Testis (tissue), 3 donors: ENCODE results near the gene HOXC9. TPM values are rescaled to one million over a fixed set of nuclear protein-coding genes. Genes with fewer than 3 reads are reported as not detected.

Experiments used
- DNase-seq: peaks from one replicate; pipeline ENCODE4 v3.0.0-alpha.2; 2019
- H3K27ac ChIP-seq, 2 donors: fragments of 200-600 bp; sonication (generic); one replicate each; pipeline ENCODE4 v1.5.1; 2019
- H3K27me3 ChIP-seq: fragments of 200-600 bp; sonication (generic); one replicate; pipeline ENCODE4 v1.5.1; 2019
- H3K36me3 ChIP-seq: fragments of 200-600 bp; sonication (generic); one replicate; pipeline ENCODE4 v1.5.1; 2017; ENCODE audit warnings: low read depth; ENCODE audit errors: missing control alignments
- H3K4me1 ChIP-seq: fragments of 200-600 bp; sonication (generic); one replicate; pipeline ENCODE4 v1.5.1; 2019
- H3K4me3 ChIP-seq, 2 donors: fragments of 200-600 bp; sonication (generic); one replicate each; pipeline ENCODE4 v1.5.1; 2017 to 2019
- H3K9me3 ChIP-seq: fragments of 200-600 bp; sonication (generic); one replicate; pipeline ENCODE4 v1.5.1; 2017
- CTCF ChIP-seq, 3 experiments: fragments of 450-650 bp in 2 of 3; fragments of 200-600 bp in 1 of 3; sonication (generic) in 1 of 3; IDR thresholded peaks; one replicate each; pipeline ENCODE4 v1.5.1; 2016 to 2019; ENCODE audit warnings: antibody characterized with exemption in 3 of 3, mild to moderate bottlenecking in 2 of 3, moderate library complexity in 1 of 3
- POLR2A ChIP-seq: fragments of 450-650 bp; IDR thresholded peaks from one replicate; pipeline ENCODE4 v1.6.1; 2017; ENCODE audit warnings: antibody characterized with exemption, mild to moderate bottlenecking, moderate library complexity
- WGBS, 2 donors: methylation state at CpG; one replicate each; pipeline ENCODE4 v1.1.5; 2018; 5-methylcytosine and 5-hydroxymethylcytosine counted together
- intact Hi-C: fragments of 100-400 bp; cut with DNase I; formaldehyde crosslinking; loops from one replicate; pipeline ENCODE4 v1.15.1; 2023; ENCODE audit warnings: low total_unique reads
- polyA plus RNA-seq: library from polyadenylated mRNA; stranded (reverse); fragments of 350-450 nt; fragmentation: Illumina TruSeq; extraction: RNeasy Lipid Tissue Mini Kit (QIAGEN cat#74804); gene quantifications from one replicate; pipeline ENCODE4 v1.2.3, GENCODE V29; 2014; ENCODE audit warnings: low read depth, low replicate concordance; ENCODE audit not compliant: insufficient read depth
- total RNA-seq, 2 donors: library from RNA; depleted of rRNA; stranded (reverse); fragments of >200 nt; gene quantifications; one replicate each; pipeline ENCODE4 v1.2.3, GENCODE V29; 2016

The HOXC9 gene
- total and polyA plus RNA-seq, 3 donors from 2014 or later = 2.4 to 7.8 (median 6.6) TPM

DNA sequence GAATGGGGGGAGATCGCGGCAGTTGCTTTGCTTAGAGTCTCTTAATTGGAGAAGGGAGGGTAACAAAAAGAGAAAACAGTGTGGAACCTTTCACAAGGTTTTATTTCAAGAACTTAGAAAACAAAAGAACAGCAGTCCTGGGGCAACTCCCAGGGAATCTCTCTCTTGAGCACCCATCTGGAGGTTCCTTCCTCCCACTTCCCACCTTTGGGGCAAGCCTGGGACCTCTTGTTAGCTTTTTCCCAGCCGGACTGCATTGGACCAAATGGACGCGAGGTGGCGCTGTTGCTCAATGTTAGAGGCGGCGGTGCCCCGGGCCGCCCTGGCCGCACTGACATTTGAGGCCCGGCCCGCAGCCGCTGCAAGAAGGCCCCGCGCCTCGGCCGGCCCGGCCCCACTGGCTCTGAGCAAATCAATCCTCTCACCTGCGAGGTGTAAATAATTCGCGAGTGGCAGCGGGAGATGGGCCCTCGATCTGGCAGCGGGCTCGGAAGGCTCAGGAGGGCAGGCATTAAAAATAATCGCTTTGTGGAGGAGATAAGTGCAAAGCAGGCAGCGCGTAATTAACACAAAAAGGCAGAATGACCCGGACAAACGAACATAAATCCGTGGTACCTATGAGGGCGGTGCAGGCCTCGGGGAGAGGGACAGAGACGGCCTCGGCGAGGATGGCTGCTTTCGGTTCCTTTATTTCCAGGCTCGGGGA, 6.0 kb downstream of the HOXC9 start:
- H3K4me3 ChIP-seq = peak overlapping the region; percentile 6 to 13
- WGBS, 2 donors = 8 to 11% methylated on average over 22 to 39 of the region's 39 CpGs
- TF ChIP-seq CTCF (IDR thresholded peaks at IDR 0.05) = peak; percentile 94 to 98 (median 97)
- no peak for TF ChIP-seq POLR2A

GRCh38 chr12:54006559-54007220, 6.7 kb downstream of the HOXC9 start:
- H3K4me1 ChIP-seq = peaks cover 22% of the 10 kb centered on the region
- H3K27ac ChIP-seq = peak overlapping the region; percentile 5 to 65
- no peaks in the 10 kb centered on the region for H3K9me3 ChIP-seq
- no peak for TF ChIP-seq POLR2A
- TF ChIP-seq CTCF (IDR thresholded peaks at IDR 0.05) = no peak
- H3K4me3 ChIP-seq = peak overlapping the region; percentile 6 to 13
- intact Hi-C loops = no loop called here
- WGBS, 2 donors = 32 to 39% methylated on average over 19 to 22 of the region's 22 CpGs
- no peaks in the 10 kb centered on the region for H3K27me3 ChIP-seq
- DNase-seq = no peak
- H3K36me3 ChIP-seq = no peaks in the 10 kb centered on the region

More for the DNA sequence above, 6.0 kb downstream of the HOXC9 start:
- peak; percentile 95 for DNase-seq
- no peaks in the 10 kb centered on the region for H3K9me3 ChIP-seq
- intact Hi-C loops = no loop called here
- no peaks in the 10 kb centered on the region for H3K36me3 ChIP-seq
- peaks cover 29% of the 10 kb centered on the region for H3K4me1 ChIP-seq
- H3K27ac ChIP-seq = peak overlapping the region; percentile 5 to 65
- no peaks in the 10 kb centered on the region for H3K27me3 ChIP-seq

- H3K36me3 ChIP-seq = no peaks in the 10 kb centered on the region
- no peaks in the 10 kb centered on the region for H3K9me3 ChIP-seq
- no peak for DNase-seq
- peaks cover 22% of the 10 kb centered on the region for H3K4me1 ChIP-seq
- H3K4me3 ChIP-seq = no peak overlapping the region
- no peaks in the 10 kb centered on the region for H3K27me3 ChIP-seq
- no peak overlapping the region for H3K27ac ChIP-seq
- intact Hi-C loops = no loop called here
- TF ChIP-seq POLR2A (no peak), CTCF (IDR thresholded peaks at IDR 0.05) (no peak)
- WGBS, 2 donors = 56 to 72% methylated on average over 2 of the region's 2 CpGs
Observed at GRCh38 chr12:54007538-54008259, 7.7 kb downstream of the HOXC9 start.

DNA sequence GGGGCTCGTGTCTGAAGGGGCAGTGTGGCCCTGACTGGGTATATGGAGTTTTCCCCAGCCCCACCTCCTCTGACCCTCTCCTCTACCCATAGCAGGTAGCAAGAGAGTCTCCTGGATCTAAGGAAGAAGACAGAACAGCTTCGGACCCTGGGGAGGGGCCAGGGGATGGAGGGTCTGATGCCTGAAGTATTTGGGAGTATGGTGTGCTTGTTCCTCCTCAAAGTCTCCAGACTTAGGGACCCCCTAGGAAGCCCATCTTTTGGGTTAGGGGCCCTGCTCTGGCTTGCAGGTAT, 8.2 kb downstream of the HOXC9 start:
- Histone ChIP-seq H3K9me3 (no peaks in the 10 kb centered on the region), H3K36me3 (no peaks in the 10 kb centered on the region), H3K4me3 (no peak overlapping the region), H3K27me3 (no peaks in the 10 kb centered on the region), H3K27ac (no peak overlapping the region), H3K4me1 (peaks cover 22% of the 10 kb centered on the region)
- intact Hi-C loops = no loop called here
- WGBS, 2 donors = 39 to 70% methylated on average over 2 of the region's 2 CpGs
- no peak for TF ChIP-seq CTCF (IDR thresholded peaks at IDR 0.05)
- TF ChIP-seq POLR2A = no peak
- no peak for DNase-seq
